HG03280 (cell line): ENCODE data around the gene DBF4B.
"Not testable (repeated sequence)": the region's sequence is repeated elsewhere in the genome, so short reads cannot be mapped to it uniquely, and the experiment has no call there.

Experiments used
- ATAC-seq: cut with Tn5 transposase; IDR thresholded peaks from one replicate; pipeline ENCODE4 v1.9.1; 2021; ENCODE audit warnings: mild to moderate bottlenecking, moderate library complexity; ENCODE audit not compliant: unreplicated experiment

DBF4B gene, protein sequence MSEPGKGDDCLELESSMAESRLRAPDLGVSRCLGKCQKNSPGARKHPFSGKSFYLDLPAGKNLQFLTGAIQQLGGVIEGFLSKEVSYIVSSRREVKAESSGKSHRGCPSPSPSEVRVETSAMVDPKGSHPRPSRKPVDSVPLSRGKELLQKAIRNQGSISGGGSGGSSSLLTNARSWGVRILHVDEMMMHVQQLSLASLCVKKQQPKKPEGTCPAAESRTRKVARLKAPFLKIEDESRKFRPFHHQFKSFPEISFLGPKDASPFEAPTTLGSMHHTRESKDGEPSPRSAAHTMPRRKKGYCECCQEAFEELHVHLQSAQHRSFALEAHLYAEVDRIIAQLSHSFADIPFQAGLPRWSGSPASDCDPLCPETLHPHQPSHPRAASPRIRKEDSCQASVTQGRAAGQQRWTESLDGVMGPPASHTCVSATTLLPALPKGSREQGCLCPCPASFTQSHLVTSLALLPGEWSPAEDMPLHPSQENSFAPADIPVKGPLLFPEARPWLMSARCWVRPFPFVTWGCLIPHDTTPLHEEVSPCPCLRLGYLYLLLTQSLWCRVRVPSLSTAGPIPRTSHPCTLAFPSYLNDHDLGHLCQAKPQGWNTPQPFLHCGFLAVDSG

DNA sequence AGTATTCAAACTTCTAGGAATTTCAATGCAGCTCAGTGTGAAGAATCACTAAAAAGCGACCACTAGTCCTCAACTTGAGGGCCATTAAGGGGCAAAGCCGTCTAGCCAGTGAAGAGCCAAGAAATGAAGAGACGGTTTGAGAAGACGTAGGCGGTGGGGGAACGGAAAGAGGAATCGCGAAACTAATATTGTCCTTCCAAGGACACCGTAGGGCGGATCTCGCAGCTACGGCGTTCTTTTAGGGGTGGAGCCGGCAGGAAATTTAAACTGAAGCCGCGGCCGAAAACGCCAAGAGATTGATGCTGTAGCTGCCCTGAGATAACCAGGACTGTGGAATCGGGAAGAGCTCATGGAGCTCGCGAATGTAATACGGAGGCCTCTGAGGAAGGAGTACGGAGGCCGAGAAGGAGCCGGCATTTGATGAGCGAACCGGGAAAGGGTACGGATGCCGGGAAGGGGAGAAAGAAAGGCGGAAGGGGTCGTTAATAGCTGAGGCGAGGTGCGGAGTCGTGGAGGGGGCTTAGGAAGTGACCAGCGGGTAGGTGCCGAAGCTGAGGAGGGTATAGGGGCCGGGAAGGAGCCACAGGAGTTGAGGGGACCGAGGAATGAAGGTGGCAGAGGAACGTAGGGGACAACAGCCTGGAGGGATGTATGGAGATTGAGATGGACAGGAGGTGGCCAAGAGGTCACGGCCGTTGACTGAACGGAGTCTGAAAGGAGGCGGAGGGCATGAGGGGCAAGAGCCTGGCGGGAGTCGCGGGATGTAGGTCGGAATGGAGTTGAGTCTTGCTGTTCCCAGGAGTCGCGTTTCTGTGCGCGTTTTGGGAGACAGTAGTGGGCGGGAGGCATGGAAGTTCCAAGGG is at the start of gene DBF4B:
Gene DBF4B, plus strand, starts transcription at position 265 of the 863 bp plus-strand sequence. Its CDS starts 156 bp downstream, at position 421.
- ATAC-seq: peak; percentile 74

DNA sequence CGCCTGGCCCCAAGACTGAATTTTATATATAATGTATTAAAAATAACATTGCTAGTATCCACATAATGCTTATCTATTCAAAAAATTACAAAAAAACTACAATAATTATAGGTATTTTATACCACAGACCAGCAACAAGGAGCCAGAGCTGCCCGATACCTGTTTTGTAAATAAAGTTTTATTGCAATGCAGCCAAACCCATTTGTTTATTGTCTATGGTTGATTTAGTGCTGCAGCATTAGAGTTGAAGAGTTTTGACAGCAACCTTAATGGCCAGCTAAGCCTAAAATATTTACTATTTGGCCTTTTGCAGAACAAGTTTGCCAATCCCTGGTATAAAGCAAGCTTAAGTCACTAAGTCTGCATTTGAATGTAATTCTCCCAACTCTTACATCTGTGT is 46.6 kb upstream of the DBF4B start:
- ATAC-seq: no peak

DNA sequence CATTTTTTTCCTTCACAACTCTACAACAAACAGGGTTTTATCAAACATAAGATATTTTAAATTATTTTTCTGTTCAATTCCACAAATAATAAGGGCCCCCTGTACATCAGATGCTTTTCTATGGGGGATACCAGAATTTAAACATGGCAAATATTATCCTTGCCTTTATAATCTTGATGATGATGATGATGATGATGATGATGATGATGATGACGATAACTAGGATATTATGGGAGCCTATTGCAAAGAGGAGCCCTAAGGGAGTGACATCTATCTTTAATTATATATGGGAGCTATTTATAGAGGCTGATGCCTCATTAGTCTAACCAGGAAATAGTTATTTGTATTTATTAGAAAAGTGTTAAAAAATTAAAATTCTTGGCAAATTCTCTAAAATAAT is 45.4 kb upstream of the DBF4B start:
- no peak for ATAC-seq

DNA sequence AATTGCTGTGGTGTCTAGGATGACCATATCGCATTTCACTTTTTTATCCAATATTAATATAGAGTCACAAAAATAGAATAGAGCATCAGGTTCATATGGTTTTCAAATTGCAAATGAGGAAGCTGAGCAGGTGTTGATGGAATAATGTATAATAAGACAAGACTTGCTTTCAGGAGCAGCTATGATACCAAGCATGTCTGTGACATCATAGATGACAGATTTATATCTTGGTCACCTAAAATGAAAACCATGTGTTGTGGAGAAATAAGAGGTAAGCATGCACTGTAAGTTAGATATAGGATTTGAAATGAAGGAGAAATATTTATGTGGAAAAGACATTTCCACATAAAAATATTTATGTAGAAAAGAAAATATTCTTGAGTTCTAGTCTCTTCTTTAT is 43.6 kb upstream of the DBF4B start:
- no peak for ATAC-seq

DNA sequence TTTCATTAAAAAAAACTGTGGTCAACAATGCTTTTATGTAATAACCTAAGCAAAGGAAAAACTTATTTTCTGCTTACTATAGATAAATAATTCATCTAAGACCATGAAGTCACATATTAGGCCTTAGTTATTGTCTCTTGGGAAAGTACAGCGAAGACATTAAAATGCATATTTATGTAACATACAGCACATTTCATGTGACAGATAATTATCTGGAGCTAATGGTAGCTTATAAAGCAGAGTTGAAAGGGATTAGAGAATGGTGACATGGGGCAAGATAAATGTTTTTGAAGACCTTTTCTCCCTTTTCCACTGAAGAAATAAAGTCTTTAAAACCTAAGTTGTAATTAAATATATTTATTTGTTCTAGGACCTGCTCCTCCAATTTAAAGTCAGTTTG is 42.5 kb upstream of the DBF4B start:
- ATAC-seq: no peak

DNA sequence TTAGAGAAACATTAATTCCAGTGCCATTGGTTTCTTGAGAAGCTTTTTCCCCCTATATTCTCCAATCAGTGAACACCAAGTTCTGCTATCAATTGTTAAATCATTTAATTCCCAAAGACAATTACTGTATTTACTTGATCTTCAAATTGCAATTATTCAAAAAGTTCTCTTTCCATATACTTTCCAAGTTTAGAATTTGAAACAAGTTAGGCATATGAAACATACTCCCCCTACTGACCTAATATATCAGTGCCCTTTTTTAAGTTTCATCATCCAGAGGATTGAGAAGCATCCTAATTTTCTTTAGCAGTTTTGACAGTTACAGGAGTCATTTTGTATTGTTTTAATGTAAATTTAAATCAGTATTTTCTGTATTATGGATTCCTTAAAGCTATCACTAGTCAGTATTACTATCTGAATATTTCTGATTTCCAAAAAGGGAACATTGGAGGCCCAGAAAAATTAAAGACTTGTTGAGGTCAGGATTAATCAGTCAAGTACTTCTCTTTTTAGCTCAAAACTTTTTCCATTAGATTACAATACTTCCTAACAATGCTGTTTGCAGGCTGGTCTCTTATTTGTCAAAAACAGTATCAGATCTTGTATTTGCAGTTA is 35.9 kb upstream of the DBF4B start:
- no peak for ATAC-seq

DNA sequence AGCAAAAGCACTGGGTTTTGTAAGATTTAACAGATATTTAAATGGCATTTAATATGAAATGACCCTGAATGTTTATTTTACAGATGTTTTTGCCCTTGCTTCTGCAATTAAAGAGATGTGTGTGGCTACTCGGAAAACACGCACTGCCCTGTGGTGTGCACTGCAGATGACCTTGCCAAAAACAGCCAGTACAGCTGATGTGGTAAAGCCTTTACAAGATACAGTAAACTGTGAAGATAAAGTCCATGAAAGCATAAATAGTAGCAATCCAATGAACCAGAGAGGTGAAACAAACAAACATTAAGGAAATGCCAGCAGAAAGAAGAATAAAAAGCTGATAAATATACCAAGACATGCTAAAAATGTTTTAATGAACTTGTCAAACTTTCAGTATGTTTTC is 34.6 kb upstream of the DBF4B start:
- ATAC-seq: no peak

DNA sequence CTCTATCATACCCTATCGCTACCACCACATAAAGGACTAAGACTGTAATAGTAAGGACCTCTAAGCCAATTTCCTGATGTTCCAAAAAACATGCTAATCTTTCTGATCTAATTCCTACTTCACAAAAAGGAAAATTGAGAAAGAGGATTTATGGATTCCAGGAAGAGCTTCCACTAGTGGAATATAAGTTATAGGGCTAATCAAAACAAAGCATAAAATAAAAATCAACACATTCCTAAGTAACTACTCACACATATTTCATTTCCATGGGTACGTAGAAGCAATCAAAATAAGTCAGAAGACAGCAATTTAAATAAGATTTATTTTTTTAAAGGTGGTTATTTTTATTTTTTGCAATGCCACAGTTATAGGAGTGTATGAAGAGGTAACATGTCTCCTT is 31.3 kb upstream of the DBF4B start:
- ATAC-seq: no peak

DNA sequence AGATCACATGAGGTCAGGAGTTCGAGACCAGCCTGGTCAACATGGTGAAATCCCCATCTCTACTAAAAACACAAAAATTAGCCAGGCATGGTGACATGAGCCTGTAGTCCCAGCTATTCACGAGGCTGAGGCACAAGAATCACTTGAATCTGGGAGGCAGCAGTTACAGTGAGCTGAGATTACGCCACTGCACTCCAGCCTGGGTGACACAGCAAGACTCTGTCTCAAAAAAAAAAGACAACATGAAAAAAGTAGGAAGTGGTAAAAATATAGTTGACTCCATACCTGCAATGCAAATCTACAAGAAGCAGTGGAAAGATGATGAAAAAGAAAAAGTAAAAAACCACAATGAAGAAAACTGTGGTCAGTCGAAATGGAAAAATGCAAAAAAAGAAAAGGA is 25.2 kb upstream of the DBF4B start:
- ATAC-seq: not testable (repeated sequence)

DNA sequence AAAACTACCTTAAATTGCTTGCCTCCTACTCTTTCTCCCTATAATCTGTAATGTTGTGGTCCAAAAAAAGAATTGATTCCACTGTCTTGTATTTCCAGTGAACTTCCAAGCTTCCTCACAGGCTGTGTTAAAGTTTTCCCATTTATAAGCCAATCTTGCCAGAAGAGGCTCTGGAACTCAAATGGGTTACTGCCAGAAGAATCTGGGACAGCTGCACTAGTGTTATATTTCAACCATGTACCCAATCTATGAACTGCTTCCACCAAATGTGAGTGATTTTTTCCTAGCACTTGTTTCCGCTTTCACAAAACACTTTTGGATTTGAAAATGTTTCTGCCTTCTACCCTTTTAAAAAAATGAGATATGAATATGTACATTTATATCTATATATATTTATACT is 20.7 kb upstream of the DBF4B start:
- no peak for ATAC-seq

DNA sequence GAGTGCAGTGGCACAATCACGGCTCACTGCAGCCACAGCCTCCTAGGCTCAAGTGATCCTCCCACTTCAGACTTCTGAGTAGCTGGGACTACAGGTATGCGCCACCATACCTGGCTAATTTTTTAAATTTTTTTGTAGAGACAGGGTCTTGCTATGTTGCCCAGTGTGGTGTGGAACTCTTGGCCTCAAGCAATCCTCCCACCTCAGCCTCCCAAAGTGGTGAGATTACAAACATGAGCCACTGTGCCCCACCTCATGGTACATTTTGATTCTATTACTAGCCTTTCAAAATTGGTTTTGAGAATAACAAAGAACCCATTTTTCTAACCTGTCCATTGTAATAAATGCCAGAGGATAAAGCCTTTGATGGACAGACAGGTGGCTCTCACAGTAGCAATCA is 20.3 kb upstream of the DBF4B start:
- no peak for ATAC-seq

DNA sequence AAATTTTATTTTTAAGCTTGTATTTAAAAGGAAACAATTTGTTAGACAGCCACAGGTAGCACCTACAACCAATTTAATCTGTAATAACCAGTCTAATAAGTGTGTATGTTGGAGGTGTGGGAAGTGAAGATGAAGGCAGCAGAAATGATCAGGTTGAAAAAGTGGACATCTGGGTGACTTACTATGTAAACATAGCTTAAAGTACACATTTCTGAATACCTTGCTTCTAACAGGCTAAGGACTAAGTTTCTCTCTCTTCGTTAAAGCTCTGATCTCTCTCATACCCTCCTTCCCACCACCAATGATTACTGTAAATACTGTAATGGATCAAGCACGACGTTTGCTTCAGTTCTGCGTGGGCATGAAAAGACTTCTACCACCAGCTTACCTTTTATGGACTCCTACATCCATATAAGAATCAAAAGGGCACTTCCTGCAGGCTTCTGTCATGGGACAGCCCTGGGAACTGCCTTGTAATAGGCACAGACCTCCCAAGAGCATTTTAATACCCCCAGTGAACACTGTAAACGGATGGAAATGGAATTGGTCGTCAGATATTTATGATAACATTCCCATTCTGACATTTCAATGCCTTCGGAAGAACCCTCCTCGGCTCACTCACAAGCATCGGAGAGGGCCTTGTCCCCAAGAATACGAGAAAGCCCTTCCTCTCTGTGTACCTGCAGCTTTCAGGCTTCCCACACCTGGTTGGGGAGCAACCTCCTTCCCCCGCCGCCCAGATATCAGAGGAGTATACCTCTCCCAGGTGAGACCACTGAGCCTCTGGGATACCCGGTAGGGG is 19.6 kb upstream of the DBF4B start:
- ATAC-seq: peak; percentile 6

DNA sequence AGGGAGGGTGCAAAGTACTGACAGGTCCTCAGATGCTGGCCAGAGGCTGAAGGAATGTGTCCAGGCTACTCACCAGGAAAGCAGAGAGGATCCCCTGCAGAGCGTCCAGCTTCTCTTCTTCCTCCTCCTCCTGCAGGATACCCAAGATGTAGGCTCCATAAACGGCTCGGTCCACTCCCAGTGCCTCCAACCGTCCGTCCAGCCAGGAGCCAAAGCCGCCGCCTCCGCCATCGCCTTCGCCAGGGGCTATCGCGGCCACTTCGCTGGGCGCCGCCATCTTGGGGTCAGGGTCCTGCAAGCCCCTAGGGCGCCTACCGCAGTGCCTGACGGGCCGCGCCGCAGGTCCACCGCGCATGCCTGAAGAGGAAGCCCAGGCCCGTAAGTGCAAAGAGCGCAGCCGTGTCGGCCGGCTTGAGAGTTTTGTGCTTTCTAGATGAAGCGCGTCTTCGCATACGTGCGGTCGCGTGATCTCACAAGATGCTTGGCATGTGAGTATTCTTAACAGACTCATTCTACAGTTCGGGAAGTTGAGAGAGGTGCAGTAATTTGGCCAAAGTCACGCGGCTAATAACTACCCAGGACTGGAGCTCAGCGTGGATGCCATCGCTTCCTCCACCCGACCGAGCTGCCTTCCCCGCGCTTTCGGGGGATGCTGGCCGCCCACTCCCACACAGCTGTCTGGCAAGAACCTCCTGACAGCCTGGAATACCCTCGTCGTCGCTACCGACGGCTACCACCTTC is 18.8 kb upstream of the DBF4B start, which contains the start of gene CCDC43:
Gene CCDC43, minus strand, starts transcription at position 300 of the 741 bp plus-strand sequence. Its CDS starts 23 bp downstream, at position 277.
- peak; percentile 92 for ATAC-seq

DNA sequence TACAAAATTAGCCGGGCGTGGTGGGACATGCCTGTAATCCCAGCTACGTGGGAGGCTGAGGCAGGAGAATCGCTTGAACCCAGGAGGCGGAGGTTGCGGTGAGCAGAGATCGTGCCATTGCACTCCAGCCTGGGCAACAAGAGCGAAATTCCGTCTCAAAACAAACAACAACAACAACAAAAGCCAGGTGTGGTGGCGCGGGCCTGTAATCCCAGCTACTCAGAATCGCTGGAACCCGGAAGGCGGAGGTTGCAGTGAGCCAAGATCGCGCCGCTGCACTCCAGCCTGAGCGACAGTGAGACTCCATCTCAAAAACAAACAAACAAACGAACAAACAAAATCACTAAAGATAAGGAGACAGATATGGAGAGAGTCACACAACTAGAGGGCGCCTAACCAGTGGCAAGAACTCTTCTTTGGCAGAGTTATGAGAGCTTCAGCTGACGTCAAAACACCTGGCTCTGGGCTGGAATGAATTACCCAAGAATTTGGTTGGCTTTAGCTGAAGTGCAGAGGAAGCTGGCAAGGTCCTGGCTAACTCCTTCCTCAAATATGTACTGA is 17.6 kb upstream of the DBF4B start:
- ATAC-seq: not testable (repeated sequence)

DNA sequence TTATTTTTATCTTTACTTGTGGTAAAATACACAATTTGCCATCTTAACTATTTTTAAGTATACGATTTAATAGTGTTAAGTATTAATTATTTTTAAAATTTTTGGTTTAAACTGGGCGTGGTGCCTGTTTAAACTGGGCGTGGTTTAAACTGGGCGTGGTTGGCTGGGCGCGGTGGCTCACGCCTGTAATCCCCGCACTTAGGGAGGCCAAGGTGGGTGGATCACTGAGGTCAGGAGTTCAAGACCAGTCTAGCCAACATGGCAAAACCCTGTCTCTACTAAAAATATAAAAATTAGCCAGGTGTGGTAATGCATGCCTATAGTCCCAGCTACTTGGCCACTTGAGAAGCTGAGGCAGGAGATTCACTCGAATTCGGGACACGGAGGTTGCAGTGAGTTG is 14.9 kb upstream of the DBF4B start:
- ATAC-seq: no peak

DNA sequence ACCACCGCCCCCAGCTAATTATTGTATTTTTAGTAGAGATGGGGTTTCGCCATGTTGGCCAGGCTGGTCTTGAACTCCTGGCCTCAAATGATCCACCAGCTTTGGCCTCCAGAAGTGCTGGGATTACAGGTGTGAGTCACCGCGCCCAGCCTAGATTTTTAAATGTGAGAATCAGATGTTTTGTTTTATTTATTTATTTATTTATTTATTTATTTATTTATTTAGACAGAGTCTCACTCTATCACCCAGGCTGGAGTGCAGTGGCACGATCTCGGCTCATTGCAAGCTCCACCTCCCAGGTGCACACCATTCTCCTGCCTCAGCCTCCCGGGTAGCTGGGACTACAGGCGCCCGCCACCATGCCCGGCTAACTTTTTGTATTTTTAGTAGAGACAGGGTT is 8.2 kb upstream of the DBF4B start:
- not testable (repeated sequence) for ATAC-seq

DNA sequence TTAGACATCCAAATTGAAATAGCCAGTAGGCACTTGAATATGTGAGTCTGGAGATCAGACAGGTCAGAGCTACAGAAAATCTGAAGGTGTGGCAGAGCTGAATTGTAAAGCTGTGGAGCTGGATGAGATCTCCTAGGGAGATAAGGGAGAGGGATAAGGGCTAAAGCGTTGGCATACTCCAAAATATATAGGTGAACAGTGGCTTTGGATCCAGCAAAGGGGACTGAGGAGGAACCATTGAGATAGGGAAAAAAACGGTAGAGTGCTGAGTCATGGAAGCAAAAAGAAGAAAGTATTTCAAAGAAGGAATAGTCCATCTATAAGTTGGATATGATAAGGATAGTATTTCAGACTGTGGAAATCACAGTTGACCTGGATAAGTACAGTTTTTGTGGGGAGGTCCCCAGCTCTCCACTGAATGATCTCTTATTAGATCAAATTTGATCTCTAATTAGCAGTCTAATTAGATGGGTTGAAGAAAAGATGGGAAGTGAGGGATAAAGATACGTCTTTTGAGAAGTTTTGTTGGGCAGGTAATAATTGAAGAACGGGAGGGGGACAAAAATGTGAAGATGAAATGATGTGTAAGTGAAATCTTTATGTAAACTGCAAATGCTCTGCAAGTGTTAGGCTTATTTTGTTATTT is 587 bp upstream of the DBF4B start:
- ATAC-seq: no peak

DNA sequence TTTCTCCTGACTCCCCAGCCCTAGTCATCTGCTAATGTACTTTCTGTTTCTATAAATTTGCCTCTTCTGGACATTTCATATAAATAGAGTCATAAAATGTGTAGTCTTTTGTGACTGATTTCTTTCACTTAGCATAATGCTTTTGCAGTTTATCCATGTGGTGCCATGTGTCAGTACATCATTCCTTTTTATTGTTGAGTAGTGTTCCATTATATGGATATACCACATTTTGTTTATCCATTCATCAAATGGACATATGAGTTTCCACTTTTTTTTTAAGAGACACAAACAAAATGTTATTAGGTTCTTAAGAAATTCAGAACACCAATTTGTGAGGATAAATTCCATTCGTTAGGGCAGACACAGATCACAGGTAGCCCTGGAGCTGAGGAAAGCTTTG is 11.0 kb downstream of the DBF4B start:
- no peak for ATAC-seq

DNA sequence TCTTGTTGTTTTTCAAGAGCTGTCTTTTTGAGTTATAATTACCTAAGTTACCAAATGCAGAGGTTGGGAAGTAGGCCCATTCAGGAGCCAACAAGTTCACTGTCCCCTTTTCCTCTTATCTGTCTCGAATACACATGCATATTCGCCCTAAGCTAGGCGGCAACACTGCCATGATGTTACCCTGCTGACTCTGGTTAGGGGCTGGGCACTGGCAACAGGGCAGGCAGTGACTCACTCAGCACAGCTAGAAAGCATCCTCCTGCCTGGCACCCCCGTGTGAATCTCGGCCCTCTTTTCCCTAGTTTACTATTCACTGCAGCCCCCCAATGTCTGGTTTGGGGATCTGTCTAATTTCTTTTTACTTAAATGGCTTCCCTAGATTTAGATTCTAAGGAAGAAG is 13.8 kb downstream of the DBF4B start:
- ATAC-seq: no peak
